ELF-1 (cell line): ENCODE results near the gene HOXB7.

Experiments
- DNase-seq: peaks from one replicate; pipeline ENCODE4 v3.0.0-alpha.2; 2016; ENCODE audit warnings: low read depth, low spot score

Gene HOXB7

GRCh38 chr17:48579760-48580554, 30.9 kb downstream of the HOXB7 start:
- DNase-seq = no peak

DNA sequence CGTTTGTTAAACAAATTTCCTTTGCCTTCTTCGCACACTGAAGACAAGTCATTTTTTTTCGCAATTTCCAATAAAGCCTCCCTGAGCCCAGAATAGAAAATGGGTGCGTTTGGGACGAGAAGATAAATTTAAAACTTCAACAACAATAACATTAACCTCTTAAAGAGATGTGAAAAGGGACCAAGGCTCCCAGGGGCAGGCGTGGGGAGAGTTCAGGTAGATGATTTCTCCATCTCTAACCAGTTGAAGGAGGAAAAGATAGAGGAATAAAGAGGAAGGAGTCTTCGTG, 31.4 kb downstream of the HOXB7 start:
- DNase-seq = no peak

DNA sequence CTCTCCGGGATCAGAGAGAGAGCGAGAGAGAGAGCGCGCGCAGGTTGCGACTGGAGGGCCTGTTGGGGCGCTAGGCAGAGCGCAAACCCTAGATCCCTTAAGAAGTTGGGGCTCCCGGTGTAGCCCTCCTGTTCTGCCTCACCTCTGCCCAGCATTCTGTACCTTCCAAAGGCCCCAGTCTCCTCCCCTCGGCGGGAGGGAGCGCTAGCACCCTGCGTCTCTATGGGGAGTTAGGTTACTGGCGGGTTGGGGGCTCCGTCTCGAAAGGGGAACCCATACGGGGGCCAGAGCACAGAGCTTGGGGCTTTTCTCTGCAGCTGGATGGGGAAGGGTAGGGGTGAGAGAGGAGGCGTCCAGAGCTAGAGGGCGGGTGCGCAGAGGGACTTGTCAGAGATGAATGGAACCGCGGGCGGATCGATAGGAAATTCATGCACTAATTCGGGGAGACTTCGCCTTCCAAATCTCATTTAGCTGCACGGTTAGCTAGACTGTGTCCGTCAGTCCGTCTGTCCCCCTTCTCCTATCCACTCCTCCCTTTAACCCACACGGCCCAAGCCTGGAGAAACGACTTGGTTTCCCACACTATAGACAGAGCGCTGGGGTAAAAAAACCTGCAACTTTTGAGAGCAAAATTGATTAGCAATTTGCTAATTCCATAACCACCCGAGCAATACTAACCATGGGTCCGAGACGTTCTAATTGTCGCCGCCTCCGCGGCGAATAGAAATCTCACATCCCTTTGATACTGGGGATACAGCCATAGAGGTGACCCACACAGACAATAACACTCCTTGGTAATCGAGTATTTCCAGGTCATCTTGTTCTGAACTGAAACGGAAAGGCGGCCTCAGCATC, 32.0 kb downstream of the HOXB7 start:
- DNase-seq = no peak

DNA sequence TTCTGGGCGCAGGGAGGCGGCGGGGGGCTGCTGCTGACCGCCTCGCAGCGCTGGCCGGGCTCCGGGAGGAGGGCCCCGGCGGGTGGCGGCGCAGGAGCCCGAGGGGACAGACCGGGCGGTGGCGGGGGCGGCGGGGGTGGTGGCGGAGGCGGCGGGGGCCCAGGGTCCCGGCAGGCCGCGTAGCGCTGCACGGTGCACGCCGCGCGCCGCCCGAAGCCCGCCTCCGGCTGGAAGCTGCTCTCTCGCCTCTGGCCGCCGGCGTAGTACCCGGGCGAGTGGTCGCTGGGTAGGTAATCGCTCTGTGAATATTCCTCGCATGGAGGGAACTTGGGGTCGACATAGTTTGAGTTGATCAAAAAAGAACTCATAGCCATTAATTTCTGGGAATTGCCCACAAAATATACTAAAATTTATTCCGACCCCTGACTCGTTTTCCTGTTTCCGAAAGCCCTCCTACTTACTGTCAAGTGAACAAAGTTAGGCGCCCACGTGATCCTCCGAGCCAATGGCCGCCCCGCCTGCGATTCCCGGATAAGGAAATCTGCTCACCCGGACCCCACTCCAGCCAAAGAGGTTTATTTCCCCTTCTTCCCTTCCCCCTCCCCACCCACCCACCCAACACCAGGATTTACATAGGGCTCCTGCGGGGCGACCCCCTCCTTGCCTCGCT, 32.7 kb downstream of the HOXB7 start, which contains the start of gene HOXB4:
TSS of gene HOXB4 (minus strand) at position 405 of the 670 bp plus-strand sequence. CDS start at position 374, 31 bp downstream.
- peak; percentile 79 for DNase-seq

DNA sequence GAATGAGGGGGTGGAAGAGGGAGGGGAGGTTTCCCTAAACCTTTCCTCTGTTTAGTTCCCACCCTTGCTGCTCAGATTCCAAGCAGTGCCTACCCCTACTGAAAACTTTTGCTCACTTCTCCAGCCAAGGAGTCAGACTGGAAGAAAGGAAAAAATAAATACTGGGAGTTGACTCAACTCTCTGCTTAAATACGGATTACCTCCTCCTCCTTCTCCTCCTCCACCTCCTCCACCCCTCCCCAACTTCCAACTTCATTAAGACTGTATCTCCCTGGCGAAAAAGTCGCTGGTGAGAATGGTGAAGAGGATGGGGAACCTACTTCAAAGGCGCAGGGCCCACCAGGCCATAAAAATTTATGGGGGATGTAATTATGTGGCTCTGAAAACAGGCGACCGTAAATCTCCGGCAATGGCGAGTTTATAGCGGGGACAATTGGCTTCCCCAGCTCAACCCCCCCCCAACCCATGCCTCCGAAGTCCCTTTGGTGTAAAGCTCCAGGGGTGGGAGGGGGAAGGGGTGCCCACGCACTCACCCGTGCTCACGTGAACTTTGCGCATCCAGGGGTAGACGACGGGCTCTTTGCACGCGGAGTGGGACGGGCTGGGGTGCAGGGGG, 33.4 kb downstream of the HOXB7 start:
- DNase-seq = no peak

GRCh38 chr17:48576479-48577309, 34.1 kb downstream of the HOXB7 start:
- DNase-seq = peak; percentile 88

GRCh38 chr17:48575673-48576478, 34.9 kb downstream of the HOXB7 start:
- no peak for DNase-seq

DNA sequence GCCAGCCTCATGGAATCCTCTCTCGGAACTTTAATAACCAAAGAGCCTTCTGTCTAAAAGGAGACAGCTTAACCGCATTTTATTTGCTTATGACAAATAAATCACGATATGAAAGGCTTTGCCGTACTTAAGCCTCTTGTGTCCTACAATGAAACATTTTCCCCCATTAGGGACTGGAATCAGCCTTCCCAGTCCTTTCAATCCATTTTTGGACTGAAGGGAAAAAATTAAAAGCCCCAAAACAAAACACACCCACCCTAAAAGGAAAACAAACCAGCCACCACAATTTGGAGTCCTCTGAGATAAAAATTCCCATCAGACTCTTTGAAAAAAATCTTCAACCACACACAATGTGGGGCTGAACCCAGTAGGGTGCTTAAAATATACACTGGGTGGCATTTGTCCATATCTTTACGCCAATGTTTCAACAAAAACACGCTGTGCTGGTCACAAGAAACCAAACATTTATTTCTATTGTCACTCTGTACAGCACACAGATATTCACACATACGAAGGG, 35.7 kb downstream of the HOXB7 start:
- DNase-seq = no peak

- no peak for DNase-seq
These were observed 36.2 kb downstream of the HOXB7 start for GRCh38 chr17:48574505-48575065.

GRCh38 chr17:48571826-48572417, 38.9 kb downstream of the HOXB7 start:
- DNase-seq = no peak

GRCh38 chr17:48571024-48571818, 39.6 kb downstream of the HOXB7 start:
- no peak for DNase-seq

- DNase-seq = peak; percentile 87
These were observed 40.3 kb downstream of the HOXB7 start for GRCh38 chr17:48570325-48571023.

GRCh38 chr17:48569674-48570324, 41.0 kb downstream of the HOXB7 start:
- DNase-seq = no peak

DNA sequence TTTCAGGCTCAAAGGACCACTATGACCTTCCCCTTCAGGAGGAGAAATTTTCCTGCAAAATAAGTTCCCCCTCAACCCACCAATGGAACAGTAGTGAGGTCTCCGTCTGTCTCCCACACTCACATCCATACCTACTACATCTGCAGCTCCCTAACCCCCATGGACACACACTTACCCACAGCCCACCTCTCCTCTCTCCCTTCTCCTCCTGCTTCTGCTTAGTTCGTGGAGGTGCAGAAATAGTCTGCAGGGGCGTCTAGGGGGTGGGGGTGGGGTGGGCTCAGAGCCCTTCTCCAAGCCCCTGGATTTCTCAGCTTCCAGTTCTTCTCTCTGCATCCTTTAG, 41.6 kb downstream of the HOXB7 start:
- DNase-seq = no peak

DNA sequence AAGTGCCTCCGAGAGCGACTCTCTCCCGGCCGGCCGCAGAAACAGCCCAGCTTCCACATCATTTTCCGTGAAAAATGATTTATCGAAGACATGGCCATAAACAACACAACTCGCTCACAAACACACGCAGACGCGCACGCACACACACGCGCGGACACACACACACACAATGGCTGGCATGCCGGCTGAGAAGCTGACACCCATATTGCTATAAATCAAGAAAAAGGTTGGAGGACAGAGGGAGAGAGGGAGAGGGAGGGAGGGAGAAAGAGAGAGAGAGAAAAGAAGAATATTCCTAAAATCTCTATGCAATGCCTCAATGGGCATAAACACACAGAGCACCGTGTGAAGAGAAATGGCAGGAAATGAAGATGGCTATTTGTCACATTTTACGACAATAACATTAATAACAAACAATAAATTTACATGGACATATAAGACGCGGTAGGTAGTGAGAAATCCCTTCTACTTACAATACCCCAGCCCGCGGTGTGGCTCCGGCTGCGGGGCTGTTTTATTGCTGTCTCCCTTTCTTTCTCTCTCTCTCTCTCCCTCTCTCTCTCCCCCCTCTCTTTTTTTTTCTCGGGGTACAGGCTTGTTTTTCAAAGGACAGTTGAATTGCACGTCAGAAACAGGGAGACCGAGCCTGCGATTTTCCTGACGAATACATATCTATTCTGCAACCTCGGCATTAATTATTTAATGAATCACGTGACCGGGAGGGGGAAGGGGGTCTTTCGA, 42.1 kb downstream of the HOXB7 start:
- no peak for DNase-seq

DNA sequence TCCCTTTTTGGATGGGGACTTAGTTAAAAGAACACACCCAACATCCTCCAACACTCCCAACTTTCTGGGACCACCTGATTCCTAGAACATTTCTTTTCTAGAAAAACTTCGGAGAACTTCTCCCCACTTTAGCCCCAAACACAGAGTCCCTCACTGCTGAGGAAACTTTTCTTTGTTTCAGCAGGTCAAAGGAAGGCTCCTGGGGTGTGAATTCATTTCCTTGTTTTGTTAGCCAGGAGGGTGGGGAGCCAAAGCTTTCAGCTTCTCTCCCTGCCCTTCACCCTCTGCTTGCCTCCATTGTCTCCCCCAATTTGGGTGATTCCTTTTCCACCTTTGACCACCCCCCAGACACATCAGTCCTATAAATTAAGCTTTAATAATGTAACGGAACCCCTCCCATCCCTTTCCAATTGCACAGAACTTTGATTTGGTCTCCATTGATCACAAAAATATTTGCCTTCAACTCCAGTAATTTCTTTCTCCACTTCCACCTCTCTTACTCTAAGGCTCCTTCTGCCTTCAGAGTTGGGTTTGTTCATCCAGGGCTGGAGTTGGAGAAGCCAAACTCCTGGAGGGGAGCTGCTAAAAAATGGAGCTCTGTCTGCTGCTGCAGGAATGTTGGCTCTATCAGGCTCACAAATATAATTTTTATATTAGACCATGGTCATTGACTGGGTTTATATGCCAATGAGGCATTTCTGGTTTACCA, 43.0 kb downstream of the HOXB7 start:
- no peak for DNase-seq
